GM19468 (cell line): ENCODE results near the gene MANBA.

Experiments
- ATAC-seq: cut with Tn5 transposase; IDR thresholded peaks from one replicate; pipeline ENCODE4 v1.9.1; 2021; ENCODE audit warnings: mild to moderate bottlenecking, moderate library complexity, moderate number of reproducible peaks; ENCODE audit not compliant: unreplicated experiment; ENCODE audit errors: extremely low read depth

MANBA gene

GRCh38 chr4:102760645-102761295 is at the start of gene MANBA:
TSS of gene MANBA (minus strand) at chr4:102760968. CDS start at chr4:102760894, 74 bp downstream.
- peak; percentile 92 for ATAC-seq

- no peak for ATAC-seq
Observed at GRCh38 chr4:102809691-102810090, 48.9 kb upstream of the MANBA start.

DNA sequence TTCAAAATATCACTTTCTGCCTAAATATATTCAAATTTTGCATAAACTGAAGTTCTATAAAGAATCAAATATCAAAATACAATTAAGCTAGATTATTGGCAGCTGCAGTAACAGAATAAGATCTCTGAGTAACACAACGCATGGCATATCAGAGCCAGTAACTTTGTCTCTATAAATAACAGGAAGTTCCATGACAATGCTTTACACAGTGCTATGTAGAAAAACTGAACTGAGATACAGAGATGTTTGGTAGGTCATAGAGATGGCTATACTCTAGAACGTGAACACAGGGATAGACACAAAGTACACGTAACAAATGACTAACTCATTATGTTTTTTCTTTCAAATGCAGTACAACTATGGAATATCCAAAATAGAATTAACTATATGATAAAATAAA is 48.4 kb upstream of the MANBA start:
- ATAC-seq, result no peak

GRCh38 chr4:102808009-102808408 is 47.2 kb upstream of the MANBA start:
- no peak for ATAC-seq

- ATAC-seq, result peak; percentile 35
Observed at GRCh38 chr4:102807345-102807744, 46.6 kb upstream of the MANBA start.

- ATAC-seq, result no peak
Observed at GRCh38 chr4:102799816-102800215, 39.0 kb upstream of the MANBA start.

DNA sequence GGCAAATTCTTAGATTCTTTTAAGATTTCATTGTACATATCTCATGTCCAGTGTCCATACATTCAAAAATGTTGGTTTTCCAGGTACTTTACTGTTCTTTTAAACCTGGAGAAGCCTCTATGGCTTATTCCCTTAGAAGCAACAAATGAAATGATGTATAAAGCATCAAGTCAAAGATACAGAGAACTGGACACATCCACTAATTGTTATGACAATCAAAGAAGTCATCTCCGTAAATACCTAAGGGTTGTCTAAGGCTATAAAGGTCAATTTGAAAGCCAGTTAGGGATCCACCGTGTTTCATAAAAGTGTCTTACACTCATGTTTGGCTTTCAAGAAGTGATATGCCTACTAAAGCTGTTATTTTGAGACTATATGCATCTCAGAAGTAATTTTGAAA is 34.2 kb upstream of the MANBA start:
- no peak for ATAC-seq

DNA sequence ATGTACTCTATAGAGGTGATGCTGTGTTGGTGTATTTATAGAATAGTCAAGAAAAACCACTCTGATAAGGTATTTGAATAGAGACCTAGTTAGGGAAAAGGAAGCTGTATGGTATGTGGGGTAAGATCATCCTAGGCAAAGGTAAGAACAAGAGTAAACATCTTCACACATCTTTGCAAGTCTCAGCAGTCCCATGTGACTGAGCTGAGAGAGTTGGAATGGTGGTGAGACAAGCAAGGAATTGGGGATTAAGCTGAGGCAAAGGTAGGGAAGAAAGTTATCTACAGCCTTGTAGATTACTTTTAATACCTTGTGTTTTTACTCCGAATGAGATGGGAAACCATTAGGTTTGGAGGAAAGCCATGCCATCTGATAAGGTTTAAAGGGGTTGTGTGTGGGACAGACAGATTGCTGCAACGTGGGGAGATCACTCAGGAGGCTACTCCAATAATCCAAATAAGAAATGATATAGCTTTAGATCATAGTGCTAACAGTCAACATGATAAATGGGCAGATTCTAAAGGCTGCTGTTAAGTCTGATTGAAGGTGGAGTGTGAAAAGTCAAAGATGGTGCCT is 31.7 kb upstream of the MANBA start:
- no peak for ATAC-seq

DNA sequence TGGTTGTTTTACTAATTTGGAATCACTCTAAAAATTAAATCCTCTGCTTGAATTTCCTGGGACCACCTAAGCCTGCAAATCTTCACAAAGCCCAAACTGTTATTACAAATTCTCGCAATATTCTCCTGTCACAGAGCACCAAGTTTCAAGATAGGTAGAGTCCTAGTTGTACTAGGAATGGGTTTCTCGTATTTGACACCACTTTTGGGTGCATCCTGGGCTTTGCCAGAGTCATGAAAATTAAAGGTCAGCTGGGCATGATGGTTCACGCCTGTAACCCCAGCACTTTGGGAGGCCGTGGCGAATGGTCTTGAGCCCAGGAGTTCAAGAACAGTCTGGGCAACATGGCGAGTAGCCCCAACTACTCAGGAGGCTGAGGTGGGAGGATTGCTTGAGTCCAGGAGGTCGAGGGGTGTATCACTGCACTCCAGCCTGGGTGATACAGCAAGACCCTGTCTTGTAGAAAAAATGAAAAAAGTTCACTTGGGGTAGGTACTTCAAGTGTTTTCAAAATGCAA is 30.6 kb upstream of the MANBA start:
- no peak for ATAC-seq

DNA sequence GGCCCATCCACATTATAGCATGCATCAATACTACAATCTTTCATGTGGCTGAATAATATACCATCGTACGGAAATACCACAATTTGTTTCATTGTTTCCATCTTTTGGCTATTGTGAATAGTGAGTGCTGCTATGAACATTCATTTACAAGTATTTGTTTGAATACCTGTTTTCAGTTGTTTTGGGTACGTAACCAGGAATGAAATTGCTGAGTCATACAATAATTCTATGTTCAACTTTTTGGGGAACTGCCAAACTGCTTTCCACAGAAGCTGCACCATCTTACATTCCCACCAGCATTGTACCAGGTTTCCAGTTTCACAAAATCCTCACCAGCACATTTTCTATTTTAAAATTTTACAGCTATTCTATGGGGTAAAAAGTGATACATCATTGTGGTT is 28.5 kb upstream of the MANBA start:
- no peak for ATAC-seq

DNA sequence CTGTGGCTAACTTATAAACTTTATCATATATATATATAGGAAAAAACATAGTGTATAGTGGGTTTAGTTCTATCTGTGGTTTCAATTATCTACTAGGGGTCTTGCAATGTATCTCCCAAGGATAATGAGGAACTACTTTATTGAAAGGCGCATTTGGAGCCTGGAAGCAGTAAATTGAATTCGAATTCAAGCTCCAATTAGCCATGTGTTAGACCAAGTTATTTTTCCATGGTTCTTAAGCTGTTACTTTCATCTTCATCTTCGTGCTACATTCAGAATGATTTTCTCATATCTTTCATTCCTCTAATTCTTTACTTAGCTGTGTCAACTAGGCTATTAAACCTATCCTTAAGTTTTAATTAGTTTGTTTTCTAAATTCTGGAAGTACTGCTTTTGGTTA is 27.2 kb upstream of the MANBA start:
- no peak for ATAC-seq

- ATAC-seq, result no peak
Observed at GRCh38 chr4:102787096-102787881, 26.5 kb upstream of the MANBA start.

- no peak for ATAC-seq
Observed at GRCh38 chr4:102786279-102786678, 25.5 kb upstream of the MANBA start.

GRCh38 chr4:102783006-102783405 is 22.2 kb upstream of the MANBA start:
- no peak for ATAC-seq

DNA sequence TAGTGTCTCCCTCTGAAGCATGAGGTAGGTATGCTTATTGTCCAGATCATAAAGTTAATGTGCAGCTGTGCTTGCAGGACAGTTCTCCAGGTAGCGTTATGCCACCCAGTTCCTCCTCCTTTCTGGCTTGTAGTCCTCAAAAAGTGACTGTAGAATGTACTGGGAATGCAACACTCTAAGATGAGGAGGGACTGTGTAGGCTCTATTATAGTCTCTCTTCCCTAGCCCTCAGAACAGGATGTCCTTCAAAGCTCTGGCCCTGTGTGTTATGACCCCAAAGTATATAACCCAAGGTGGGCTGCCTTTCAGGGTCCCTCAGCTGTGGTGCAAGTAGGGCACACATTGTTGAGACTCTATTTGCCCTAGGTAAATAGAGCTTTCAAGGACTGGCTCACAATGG is 20.8 kb upstream of the MANBA start:
- no peak for ATAC-seq

GRCh38 chr4:102780476-102781144 is 19.8 kb upstream of the MANBA start:
- ATAC-seq, result no peak

DNA sequence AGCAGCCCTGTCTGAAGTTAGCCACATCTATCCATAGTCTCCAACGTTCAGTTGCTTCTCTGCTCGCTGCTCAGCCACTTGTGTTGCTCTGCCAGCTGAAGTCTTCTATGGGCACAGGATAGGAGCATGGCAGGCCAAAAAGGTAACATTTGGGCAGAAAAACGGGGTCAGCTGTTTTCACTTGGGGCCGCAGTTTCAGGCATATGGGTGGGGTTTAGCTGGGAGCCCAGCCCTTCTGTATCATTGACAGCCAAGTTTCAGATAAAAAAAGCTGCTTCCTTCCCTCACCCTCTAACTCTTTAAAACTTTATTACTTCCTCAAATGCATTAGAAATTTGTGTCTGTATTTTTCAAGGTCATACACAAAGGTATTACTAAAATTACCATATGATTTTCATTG is 18.4 kb upstream of the MANBA start:
- ATAC-seq, result no peak

DNA sequence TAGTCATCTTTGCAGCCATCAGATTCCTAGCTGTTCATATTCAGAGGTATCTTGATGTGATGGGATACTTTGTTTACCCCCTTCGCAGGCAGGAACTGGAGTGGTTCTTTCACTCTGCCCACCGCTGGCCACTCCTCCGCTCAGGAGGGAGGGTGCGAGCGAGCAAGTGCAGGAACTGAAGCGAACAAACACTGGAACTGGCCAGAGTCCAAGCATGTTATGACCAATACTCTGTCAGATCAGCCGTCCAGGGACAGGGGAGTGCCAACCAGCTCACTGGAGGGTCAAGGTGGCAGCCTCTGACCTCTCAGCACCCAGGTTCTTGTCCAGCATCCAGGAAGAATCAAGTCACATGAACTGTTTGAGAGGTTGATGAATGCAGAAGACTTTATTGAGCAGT is 18.0 kb upstream of the MANBA start:
- ATAC-seq, result no peak

GRCh38 chr4:102775805-102776204 is 15.0 kb upstream of the MANBA start:
- no peak for ATAC-seq

GRCh38 chr4:102774254-102774653 is 13.5 kb upstream of the MANBA start:
- ATAC-seq, result no peak
